Prostate gland (tissue), 2 donors: ENCODE data around the gene CNMD. TPM values are rescaled to one million over a fixed set of nuclear protein-coding genes. Genes with fewer than 3 reads are reported as not detected.
A peak's percentile ranks its signal among the peaks of the same experiment; 100 is the strongest.

Experiments
- DNase-seq: peaks from one replicate; pipeline ENCODE4 v3.0.0-alpha.2; 2019; ENCODE audit warnings: low spot score
- H3K27ac ChIP-seq, 2 donors: fragments of 200-600 bp; sonication (generic); 2 replicates each; pipeline ENCODE4 v1.5.1; 2017 to 2019
- H3K27me3 ChIP-seq: fragments of 200-600 bp; sonication (generic); replicated peaks from 2 replicates; pipeline ENCODE4 v1.5.1; 2019; ENCODE audit not compliant: insufficient read depth
- H3K36me3 ChIP-seq, 2 donors: fragments of 200-600 bp; sonication (generic); 1 replicate in 1 of 2; 2 replicates in 1 of 2; pipeline versions ENCODE4 v1.5.1 to v1.8.1; 2017 to 2019
- H3K4me1 ChIP-seq: fragments of 200-600 bp; sonication (generic); replicated peaks from 2 replicates; pipeline ENCODE4 v1.5.1; 2019
- H3K4me3 ChIP-seq, 2 donors: fragments of 200-600 bp; sonication (generic); 2 replicates each; pipeline ENCODE4 v1.5.1; 2017 to 2019
- H3K9me3 ChIP-seq: fragments of 200-600 bp; sonication (generic); 2 replicates; pipeline ENCODE4 v1.5.1; 2017
- POLR2A ChIP-seq: fragments of 450-650 bp; IDR thresholded peaks from one replicate; pipeline ENCODE4 v1.6.1; 2016; ENCODE audit warnings: antibody characterized with exemption, mild to moderate bottlenecking
- POLR2AphosphoS5 ChIP-seq: sonication (generic); formaldehyde crosslinking; IDR thresholded peaks from one replicate; pipeline ENCODE4 v1.6.1; 2017; ENCODE audit warnings: antibody characterized with exemption
- WGBS: methylation state at CpG from one replicate; pipeline ENCODE4 v1.1.5; 2018; 5-methylcytosine and 5-hydroxymethylcytosine counted together
- intact Hi-C: fragments of 100-400 bp; cut with DNase I; formaldehyde crosslinking; loops from one replicate; pipeline ENCODE4 v1.14.2; 2022
- total RNA-seq, 2 donors: library from RNA; depleted of rRNA; stranded (reverse); fragments of >200 nt; gene quantifications; one replicate each; pipeline ENCODE4 v1.1.0, GENCODE V29; 2016
- TF ChIP-seq, protein P1 (sequence below), 4 experiments: fragments of 200-600 bp in 2 of 4; fragments of 450-650 bp in 2 of 4; sonication (generic) in 2 of 4; IDR thresholded peaks; 1 replicate in 3 of 4; 2 replicates in 1 of 4; pipeline ENCODE4 v1.5.1; 2016 to 2019; ENCODE audit warnings: antibody characterized with exemption in 4 of 4, mild to moderate bottlenecking in 2 of 4, moderate library complexity in 2 of 4

Gene CNMD
- total RNA-seq, 2 donors from 2014 or later, result 5.6 TPM; not detected in 1

DNA sequence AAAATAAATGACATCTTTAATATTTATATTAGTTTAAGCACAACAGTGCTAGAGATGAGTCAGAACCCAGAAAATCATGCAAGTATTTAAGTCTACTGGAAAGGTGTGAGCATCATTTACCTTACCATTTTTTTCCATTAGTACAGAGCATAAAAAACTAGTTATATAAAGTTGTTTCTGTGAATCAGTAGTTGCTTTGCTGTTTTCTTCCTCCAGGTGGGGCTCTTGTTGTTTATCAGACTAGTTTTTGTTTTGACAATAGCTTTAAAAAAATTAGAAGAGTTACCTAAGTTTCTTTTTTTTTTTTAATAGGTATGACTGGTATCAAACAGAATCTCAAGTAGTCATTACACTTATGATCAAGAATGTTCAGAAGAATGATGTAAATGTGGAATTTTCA, 74.3 kb downstream of the CNMD start:
- intact Hi-C loops, result no loop called here

GRCh38 chr13:52664272-52664671, 75.3 kb downstream of the CNMD start:
- Histone ChIP-seq H3K4me1 (no peaks in the 10 kb centered on the region), H3K27me3 (no peaks in the 10 kb centered on the region), H3K9me3 (no peaks in the 10 kb centered on the region), H3K4me3 (no peak overlapping the region), H3K27ac (no peak overlapping the region), H3K36me3 (no peaks in the 10 kb centered on the region)
- no peak for DNase-seq
- TF ChIP-seq POLR2AphosphoS5 (no peak), POLR2A (no peak)
- TF ChIP-seq, protein P1, sequence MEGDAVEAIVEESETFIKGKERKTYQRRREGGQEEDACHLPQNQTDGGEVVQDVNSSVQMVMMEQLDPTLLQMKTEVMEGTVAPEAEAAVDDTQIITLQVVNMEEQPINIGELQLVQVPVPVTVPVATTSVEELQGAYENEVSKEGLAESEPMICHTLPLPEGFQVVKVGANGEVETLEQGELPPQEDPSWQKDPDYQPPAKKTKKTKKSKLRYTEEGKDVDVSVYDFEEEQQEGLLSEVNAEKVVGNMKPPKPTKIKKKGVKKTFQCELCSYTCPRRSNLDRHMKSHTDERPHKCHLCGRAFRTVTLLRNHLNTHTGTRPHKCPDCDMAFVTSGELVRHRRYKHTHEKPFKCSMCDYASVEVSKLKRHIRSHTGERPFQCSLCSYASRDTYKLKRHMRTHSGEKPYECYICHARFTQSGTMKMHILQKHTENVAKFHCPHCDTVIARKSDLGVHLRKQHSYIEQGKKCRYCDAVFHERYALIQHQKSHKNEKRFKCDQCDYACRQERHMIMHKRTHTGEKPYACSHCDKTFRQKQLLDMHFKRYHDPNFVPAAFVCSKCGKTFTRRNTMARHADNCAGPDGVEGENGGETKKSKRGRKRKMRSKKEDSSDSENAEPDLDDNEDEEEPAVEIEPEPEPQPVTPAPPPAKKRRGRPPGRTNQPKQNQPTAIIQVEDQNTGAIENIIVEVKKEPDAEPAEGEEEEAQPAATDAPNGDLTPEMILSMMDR (IDR thresholded peaks at IDR 0.05), result no peak
- intact Hi-C loops, result no loop called here
- WGBS, result 93% methylated on average over 4 of the region's 4 CpGs

More for the DNA sequence above, 74.3 kb downstream of the CNMD start:
- H3K27me3 ChIP-seq, result no peaks in the 10 kb centered on the region
- TF ChIP-seq POLR2A (no peak), POLR2AphosphoS5 (no peak)
- TF ChIP-seq, protein P1 (IDR thresholded peaks at IDR 0.05), result peak in 3 of 4 experiments; percentile 24 to 51 (median 37)
- no peaks in the 10 kb centered on the region for H3K9me3 ChIP-seq
- no peak for DNase-seq
- H3K4me1 ChIP-seq, result no peaks in the 10 kb centered on the region
- no peaks in the 10 kb centered on the region for H3K36me3 ChIP-seq
- H3K4me3 ChIP-seq, result no peak overlapping the region
- H3K27ac ChIP-seq, result no peak overlapping the region

- Histone ChIP-seq H3K9me3 (no peaks in the 10 kb centered on the region), H3K36me3 (no peaks in the 10 kb centered on the region), H3K27me3 (no peaks in the 10 kb centered on the region), H3K4me1 (peaks cover 5% of the 10 kb centered on the region), H3K27ac (no peak overlapping the region), H3K4me3 (no peak overlapping the region)
- TF ChIP-seq POLR2A (no peak), POLR2AphosphoS5 (no peak)
- TF ChIP-seq, protein P1 (IDR thresholded peaks at IDR 0.05), result no peak
- intact Hi-C loops, result loop anchor here (10.0 kb wide), 1 partner anchor 65 kb away; no protein-coding TSS in a partner anchor
- DNase-seq, result no peak
- WGBS, result 88% methylated on average over 2 of the region's 2 CpGs
These were observed 80.3 kb downstream of the CNMD start for GRCh38 chr13:52659340-52659739.

Other genes starting within 250 kb of the CNMD start
- 1 to 10 TPM; 5.0 to 5.5 TPM for gene HNRNPA1L2, start 97.4 kb downstream of the CNMD start, total RNA-seq
- gene SUGT1, start 87.0 kb downstream of the CNMD start, total RNA-seq, result 10 to 100 TPM; 34.4 to 47.8 TPM
- gene PCDH8, start 108.8 kb upstream of the CNMD start, total RNA-seq, result 1 to 10 TPM; 6.0 to 9.5 TPM